T-cell (primary cell): ENCODE data around the gene ZNF438. TPM values are rescaled to one million over a fixed set of nuclear protein-coding genes. Genes with fewer than 3 reads are reported as not detected.

Source experiments
- ATAC-seq, 4 experiments: fragments of 200-7000 bp in 3 of 4; fragments of 150-1000 bp in 1 of 4; cut with Tn5 transposase; replicated peaks in 1 of 4; 1 replicate in 3 of 4; 2 replicates in 1 of 4; pipeline ENCODE4 v1.10.0; 2021; ENCODE audit warnings: moderate library complexity in 3 of 4, mild to moderate bottlenecking in 2 of 4, moderate number of reproducible peaks in 1 of 4
- CTCF ChIA-PET, 2 donors: fragments of 300-600 bp; sonication (Branson Sonifier 250); formaldehyde crosslinking; loops; one replicate each; lab custom pipeline; 2022; ENCODE audit warnings: antibody characterized with exemption in 2 of 2; lab: Charles Lee
- POLR2A ChIA-PET, 2 donors: fragments of 300-600 bp; sonication (Branson Sonifier 250); formaldehyde crosslinking; loops; one replicate each; lab custom pipeline; 2022; ENCODE audit warnings: antibody characterized with exemption in 2 of 2; lab: Charles Lee
- DNase-seq, 35 experiments: peaks; one replicate each; pipeline versions ENCODE4 v3.0.0 to v3.0.0-alpha.2; 2013 to 2023
- H3K27ac ChIP-seq: one replicate; pipeline ENCODE4 v1.5.1; 2013; ENCODE audit warnings: low read length
- H3K27me3 ChIP-seq, 2 experiments: replicated peaks in 1 of 2; 1 replicate in 1 of 2; 2 replicates in 1 of 2; pipeline versions ENCODE4 v1.6.1 to v1.7.0; 2013; ENCODE audit warnings: low read length in 1 of 2, mixed read lengths in 1 of 2; ENCODE audit not compliant: control insufficient read depth in 2 of 2, insufficient read depth in 2 of 2; ENCODE audit errors: extremely low read depth in 1 of 2
- H3K36me3 ChIP-seq, 2 donors: 1 replicate in 1 of 2; 2 replicates in 1 of 2; pipeline versions ENCODE4 v1.6.1 to v1.7.0; 2013; ENCODE audit warnings: low read length in 1 of 2; ENCODE audit not compliant: control insufficient read depth in 2 of 2, insufficient read depth in 1 of 2; ENCODE audit errors: extremely low read depth in 1 of 2
- H3K4me1 ChIP-seq, 2 experiments: 1 replicate in 1 of 2; 2 replicates in 1 of 2; pipeline versions ENCODE4 v1.6.1 to v1.7.0; 2013; ENCODE audit warnings: low read length in 2 of 2, mixed read lengths in 1 of 2; ENCODE audit not compliant: insufficient read depth in 2 of 2, control insufficient read depth in 1 of 2; ENCODE audit errors: extremely low read depth in 1 of 2
- H3K4me3 ChIP-seq, 2 donors: 1 replicate in 1 of 2; 2 replicates in 1 of 2; pipeline versions ENCODE4 v1.5.1 to v1.7.0; 2013; ENCODE audit warnings: mild to moderate bottlenecking in 2 of 2, low read length in 1 of 2, moderate library complexity in 1 of 2; ENCODE audit not compliant: control insufficient read depth in 1 of 2; ENCODE audit errors: extremely low read depth in 1 of 2
- H3K9me3 ChIP-seq: 2 replicates; pipeline ENCODE4 v1.7.0; 2013
- H3K27ac Mint-ChIP-seq, 2 donors: one replicate each; pipeline ENCODE4 v1.8.0; 2020 to 2021; ENCODE audit warnings: mild to moderate bottlenecking in 2 of 2, mixed read lengths in 2 of 2
- H3K27me3 Mint-ChIP-seq, 2 donors: one replicate each; pipeline ENCODE4 v1.8.0; 2021 to 2022; ENCODE audit warnings: mixed read lengths in 2 of 2
- H3K36me3 Mint-ChIP-seq: one replicate; pipeline ENCODE4 v1.8.0; 2021; ENCODE audit warnings: mixed read lengths
- H3K4me1 Mint-ChIP-seq, 3 donors: one replicate each; pipeline ENCODE4 v1.8.0; 2020 to 2022; ENCODE audit warnings: mixed read lengths in 3 of 3, mild to moderate bottlenecking in 1 of 3
- H3K4me3 Mint-ChIP-seq, 3 donors: one replicate each; pipeline ENCODE4 v1.8.0; 2020 to 2022; ENCODE audit warnings: mild to moderate bottlenecking in 3 of 3, mixed read lengths in 3 of 3, moderate library complexity in 3 of 3
- H3K9me3 Mint-ChIP-seq, 3 donors: one replicate each; pipeline ENCODE4 v1.8.0; 2020 to 2022; ENCODE audit warnings: mixed read lengths in 3 of 3
- WGBS: methylation state at CpG from one replicate; pipeline ENCODE4 v1.1.5; 2013; ENCODE audit warnings: missing lambda C conversion rate; ENCODE audit not compliant: insufficient coverage; 5-methylcytosine and 5-hydroxymethylcytosine counted together
- total RNA-seq, 35 experiments: library from RNA in 6 of 35; stranded (reverse) in 6 of 35; fragments of 120-200 nt in 1 of 35; gene quantifications; one replicate each; pipeline versions ENCODE4 v1.2.1 to v1.2.4 and lab custom pipeline; 2013 to 2026

Gene ZNF438
- total RNA-seq, 5 donors from 2014 or later (not counting 1 experiment from before 2014, with no cell fraction given), result 2.7 to 3.6 (median 3.4) TPM

DNA sequence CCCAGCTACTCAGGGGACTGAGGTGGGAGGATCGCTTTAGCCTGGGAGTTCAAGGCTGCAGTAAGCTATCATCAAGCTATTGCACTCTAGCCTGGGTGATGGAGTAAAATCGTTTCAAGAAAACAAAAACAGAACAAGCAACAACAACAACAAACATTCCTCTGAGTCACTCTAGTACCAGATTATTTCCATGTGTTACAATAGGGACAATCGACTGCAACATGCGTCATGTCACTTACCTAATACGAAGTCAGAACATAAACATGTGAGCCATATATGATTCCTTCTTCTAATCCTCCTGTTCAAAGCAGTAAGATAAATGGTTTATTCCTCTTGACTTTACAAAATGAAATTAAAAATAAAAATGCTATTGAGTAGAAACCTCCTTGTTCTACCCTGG, 57.3 kb downstream of the ZNF438 start:
- ChIA-PET POLR2A (no interaction called here), CTCF (interaction anchor here in 1 of 2 donors (0.6 kb wide), 1 partner anchor 12 kb away, joined by 3 read pairs; no protein-coding TSS in a partner anchor)
- H3K36me3 Mint-ChIP-seq, result peaks cover 12% of the 10 kb centered on the region
- no peak overlapping the region for H3K4me3 Mint-ChIP-seq
- H3K4me1 Mint-ChIP-seq, result no peaks in the 10 kb centered on the region
- H3K27ac Mint-ChIP-seq, result no peak overlapping the region
- no peaks in the 10 kb centered on the region for H3K36me3 ChIP-seq
- H3K9me3 ChIP-seq, result no peaks in the 10 kb centered on the region
- H3K9me3 Mint-ChIP-seq, result peaks cover 0 to 2% (median 0%) of the 10 kb centered on the region in 3 donors
- H3K27me3 ChIP-seq, result no peaks in the 10 kb centered on the region
- ATAC-seq, result no peak
- no peaks in the 10 kb centered on the region for H3K27me3 Mint-ChIP-seq
- WGBS, result 57% methylated on average over 1 of the region's 5 CpGs
- H3K4me3 ChIP-seq, result no peak overlapping the region
- no peak for DNase-seq
- H3K4me1 ChIP-seq, result no peaks in the 10 kb centered on the region
- H3K27ac ChIP-seq, result no peak overlapping the region

DNA sequence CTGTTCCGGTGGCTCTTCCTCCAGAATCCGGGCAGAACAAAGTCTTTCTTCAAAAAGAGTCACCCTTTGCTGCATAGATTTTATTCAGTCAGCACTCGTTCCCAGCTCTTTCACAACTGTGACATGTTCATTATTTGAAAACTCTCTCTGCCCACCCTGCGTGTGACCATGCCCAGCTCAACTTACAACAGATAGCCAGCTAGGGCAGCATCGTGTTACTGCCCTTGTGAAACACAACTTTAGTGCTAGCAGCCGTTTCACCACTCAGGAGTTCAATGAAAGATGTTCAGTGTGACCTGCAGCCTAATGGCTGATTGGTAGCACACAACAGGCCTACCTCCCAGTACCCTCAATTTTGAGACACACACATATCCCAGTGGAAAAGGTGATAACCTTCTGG, 57.9 kb downstream of the ZNF438 start:
- DNase-seq (no peak), ATAC-seq (no peak)
- WGBS, result 87% methylated on average over 6 of the region's 6 CpGs
- no peaks in the 10 kb centered on the region for H3K36me3 ChIP-seq
- H3K4me3 Mint-ChIP-seq, result no peak overlapping the region
- no peak overlapping the region for H3K27ac ChIP-seq
- peaks cover 12% of the 10 kb centered on the region for H3K36me3 Mint-ChIP-seq
- POLR2A ChIA-PET, result no interaction called here
- H3K4me1 Mint-ChIP-seq, result no peaks in the 10 kb centered on the region
- no peaks in the 10 kb centered on the region for H3K9me3 ChIP-seq
- CTCF ChIA-PET, result interaction anchor here (0.6 to 0.7 kb wide), 2 partner anchors 12 to 604 kb away, joined by 3 read pairs; no protein-coding TSS in a partner anchor
- H3K4me3 ChIP-seq, result no peak overlapping the region
- no peak overlapping the region for H3K27ac Mint-ChIP-seq
- no peaks in the 10 kb centered on the region for H3K9me3 Mint-ChIP-seq
- H3K4me1 ChIP-seq, result no peaks in the 10 kb centered on the region
- H3K27me3 Mint-ChIP-seq, result no peaks in the 10 kb centered on the region
- H3K27me3 ChIP-seq, result no peaks in the 10 kb centered on the region

DNA sequence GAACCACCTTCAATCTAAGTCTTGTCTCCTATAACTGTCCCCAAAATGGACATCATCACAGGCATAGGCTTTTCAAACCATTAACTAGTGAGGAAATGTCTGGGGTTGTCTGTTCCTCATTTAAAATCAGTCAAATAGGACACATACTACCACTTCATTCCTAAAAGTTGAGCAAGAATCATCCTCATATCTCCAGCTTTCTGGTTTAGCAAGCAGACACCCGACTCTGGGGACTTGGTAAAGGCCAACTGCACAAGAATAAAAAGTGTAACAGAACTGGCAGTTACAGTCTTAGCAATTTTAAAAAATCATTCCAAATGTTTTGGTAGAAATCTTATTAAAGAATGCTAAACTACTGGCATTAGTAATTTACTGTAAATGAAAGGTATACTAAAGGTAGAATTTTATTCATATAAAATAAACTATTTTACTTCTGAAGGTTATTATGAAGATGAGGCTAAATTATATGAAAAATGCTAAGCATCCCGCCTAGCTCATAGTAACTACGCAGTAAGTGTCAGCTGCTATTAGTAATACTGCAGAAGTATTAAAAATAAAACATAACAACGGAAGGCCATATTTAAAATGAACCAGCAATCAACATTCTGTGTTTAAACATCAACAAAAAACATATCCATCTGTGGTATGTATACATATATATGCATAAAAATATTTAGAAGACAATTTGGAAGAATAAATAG, 60.8 kb downstream of the ZNF438 start:
- Mint-ChIP-seq H3K27ac (no peak overlapping the region), H3K36me3 (peaks cover 12% of the 10 kb centered on the region), H3K9me3 (no peaks in the 10 kb centered on the region), H3K27me3 (no peaks in the 10 kb centered on the region), H3K4me3 (no peak overlapping the region), H3K4me1 (peaks cover 0 to 8% (median 3%) of the 10 kb centered on the region in 3 donors)
- Histone ChIP-seq H3K4me1 (peaks cover 0 to 2% of the 10 kb centered on the region in 2 experiments), H3K4me3 (no peak overlapping the region), H3K36me3 (no peaks in the 10 kb centered on the region), H3K27ac (no peak overlapping the region), H3K27me3 (no peaks in the 10 kb centered on the region), H3K9me3 (no peaks in the 10 kb centered on the region)
- POLR2A ChIA-PET, result no interaction called here
- no CpG with 5 or more reads among the region's 4 CpGs for WGBS
- DNase-seq, result no peak
- no peak for ATAC-seq
- CTCF ChIA-PET, result interaction anchor here in 1 of 2 donors (0.7 kb wide), 1 partner anchor 28 kb away, joined by 3 read pairs; no protein-coding TSS in a partner anchor

DNA sequence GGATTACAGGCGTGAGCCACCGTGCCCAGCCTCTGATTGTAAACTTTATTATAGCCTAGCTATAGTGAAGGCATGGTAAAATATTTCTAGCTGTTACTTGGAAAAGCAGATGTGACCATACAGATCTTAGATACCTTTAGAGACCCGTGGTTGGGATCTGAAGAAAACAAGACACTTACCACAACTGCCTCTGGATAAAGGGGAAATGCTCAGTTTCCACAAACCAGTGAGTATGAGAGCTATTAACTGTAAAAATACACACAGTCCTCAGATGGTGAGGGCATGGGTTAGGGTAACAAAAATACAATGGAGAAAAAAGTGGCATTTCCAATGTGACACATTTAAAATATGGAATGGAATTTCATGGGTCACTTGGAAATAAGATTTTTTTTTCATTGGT, 63.0 kb downstream of the ZNF438 start:
- Mint-ChIP-seq H3K9me3 (no peaks in the 10 kb centered on the region), H3K36me3 (peaks cover 14% of the 10 kb centered on the region), H3K27ac (no peak overlapping the region), H3K4me3 (no peak overlapping the region), H3K27me3 (no peaks in the 10 kb centered on the region), H3K4me1 (peaks cover 6 to 17% (median 9%) of the 10 kb centered on the region in 3 donors)
- Histone ChIP-seq H3K27me3 (no peaks in the 10 kb centered on the region), H3K4me1 (peaks cover 0 to 8% of the 10 kb centered on the region in 2 experiments), H3K9me3 (no peaks in the 10 kb centered on the region), H3K27ac (no peak overlapping the region), H3K4me3 (no peak overlapping the region), H3K36me3 (no peaks in the 10 kb centered on the region)
- DNase-seq (no peak), ATAC-seq (no peak)
- WGBS, result no CpG with 5 or more reads among the region's 3 CpGs
- ChIA-PET CTCF (no interaction called here), POLR2A (no interaction called here)

DNA sequence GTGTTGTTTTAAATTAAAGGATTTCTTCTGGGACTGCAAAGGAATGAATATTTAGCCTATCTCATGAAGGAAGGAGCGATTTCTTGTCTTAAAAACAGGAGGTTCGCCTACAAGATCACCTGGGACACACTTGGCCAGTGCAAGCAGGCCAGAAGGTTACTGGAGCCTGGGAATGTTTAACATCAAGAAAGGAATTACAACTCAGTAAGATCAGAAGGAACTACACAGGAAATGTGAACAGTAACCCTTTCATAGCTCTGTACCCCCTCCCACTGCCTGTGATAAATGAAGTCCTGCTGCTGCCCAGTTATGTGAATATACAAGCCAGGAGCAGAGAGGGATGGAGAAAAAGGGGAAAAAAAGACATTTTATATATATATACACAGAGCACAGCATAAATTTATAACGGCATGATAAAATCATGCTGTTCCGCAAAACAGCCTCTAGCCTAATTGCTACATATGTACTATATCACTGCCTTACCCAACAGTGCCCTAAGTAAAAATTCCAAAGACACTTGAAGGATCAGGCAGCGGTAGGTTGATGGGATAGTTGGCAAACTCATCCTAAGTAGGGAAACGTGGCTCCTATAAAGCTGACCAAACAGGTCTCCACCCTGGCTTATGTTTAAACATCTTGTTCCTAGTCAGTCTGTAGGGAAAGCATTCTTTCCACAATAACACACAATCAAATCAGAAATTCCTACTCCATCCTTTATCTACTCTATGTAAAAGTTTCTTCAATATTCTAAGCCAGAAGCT, 63.8 kb downstream of the ZNF438 start:
- ATAC-seq, result no peak
- Histone ChIP-seq H3K36me3 (no peaks in the 10 kb centered on the region), H3K27me3 (no peaks in the 10 kb centered on the region), H3K27ac (no peak overlapping the region), H3K9me3 (no peaks in the 10 kb centered on the region), H3K4me1 (peaks cover 0 to 8% of the 10 kb centered on the region in 2 experiments), H3K4me3 (no peak overlapping the region)
- H3K9me3 Mint-ChIP-seq, result no peaks in the 10 kb centered on the region
- no peak overlapping the region for H3K4me3 Mint-ChIP-seq
- H3K4me1 Mint-ChIP-seq, result peaks cover 6 to 17% (median 9%) of the 10 kb centered on the region in 3 donors
- WGBS, result 100% methylated on average over 2 of the region's 6 CpGs
- no peak for DNase-seq
- ChIA-PET CTCF (interaction anchor here in 1 of 2 donors (0.6 to 0.7 kb wide), 2 partner anchors 12 to 392 kb away, joined by 4 read pairs; no protein-coding TSS in a partner anchor), POLR2A (interaction anchor here in 1 of 2 donors (0.6 kb wide), 1 partner anchor 378 kb away, joined by 6 read pairs; no protein-coding TSS in a partner anchor)
- H3K27me3 Mint-ChIP-seq, result no peaks in the 10 kb centered on the region
- peaks cover 10% of the 10 kb centered on the region for H3K36me3 Mint-ChIP-seq
- no peak overlapping the region for H3K27ac Mint-ChIP-seq
